HG03469 (cell line): ENCODE results near the gene TUBD1.
"Not testable (repeated sequence)": the region's sequence is repeated elsewhere in the genome, so short reads cannot be mapped to it uniquely, and the experiment has no call there.

Experiments
- ATAC-seq: cut with Tn5 transposase; IDR thresholded peaks from one replicate; pipeline ENCODE4 v1.9.1; 2021; ENCODE audit warnings: mild to moderate bottlenecking, moderate library complexity, moderate number of reproducible peaks; ENCODE audit not compliant: unreplicated experiment

TUBD1 gene

DNA sequence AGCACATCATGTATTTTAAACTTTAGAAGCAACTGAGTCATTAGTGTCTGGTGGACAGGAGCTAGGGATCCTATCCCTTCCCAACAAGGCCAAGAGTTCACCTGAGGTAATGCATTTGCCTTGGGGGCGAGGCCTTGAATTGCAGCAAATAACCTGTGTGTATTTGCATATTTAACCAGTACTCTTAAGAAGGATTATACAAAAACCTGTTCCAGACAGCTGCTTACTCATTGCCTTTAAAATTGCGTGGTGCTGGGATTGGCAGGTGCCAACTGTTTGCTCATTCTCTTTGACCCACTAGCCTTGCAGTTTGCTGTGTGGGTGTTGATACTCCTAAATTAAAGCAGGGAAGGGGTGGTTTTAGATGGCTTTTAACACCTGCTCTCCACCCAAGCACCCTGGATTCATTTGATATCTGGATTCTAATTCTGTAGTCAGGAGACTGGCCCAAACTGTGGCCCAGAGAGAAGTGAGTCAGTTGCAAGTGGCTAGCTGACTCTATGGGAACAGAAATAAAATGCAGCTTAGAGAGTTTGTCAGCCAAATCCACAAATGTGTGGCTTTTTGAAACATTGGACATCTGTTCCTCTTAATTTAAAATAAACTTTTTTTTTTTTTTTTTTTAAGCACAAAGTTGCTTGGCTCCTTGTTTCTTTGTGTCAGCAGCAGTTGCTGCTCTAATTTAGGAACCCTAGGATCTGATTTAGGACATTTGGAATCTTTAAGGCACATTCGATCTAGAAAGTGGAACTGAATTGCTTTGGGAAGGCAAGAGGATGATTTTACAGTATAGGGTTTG, 46.9 kb downstream of the TUBD1 start:
- ATAC-seq = no peak

DNA sequence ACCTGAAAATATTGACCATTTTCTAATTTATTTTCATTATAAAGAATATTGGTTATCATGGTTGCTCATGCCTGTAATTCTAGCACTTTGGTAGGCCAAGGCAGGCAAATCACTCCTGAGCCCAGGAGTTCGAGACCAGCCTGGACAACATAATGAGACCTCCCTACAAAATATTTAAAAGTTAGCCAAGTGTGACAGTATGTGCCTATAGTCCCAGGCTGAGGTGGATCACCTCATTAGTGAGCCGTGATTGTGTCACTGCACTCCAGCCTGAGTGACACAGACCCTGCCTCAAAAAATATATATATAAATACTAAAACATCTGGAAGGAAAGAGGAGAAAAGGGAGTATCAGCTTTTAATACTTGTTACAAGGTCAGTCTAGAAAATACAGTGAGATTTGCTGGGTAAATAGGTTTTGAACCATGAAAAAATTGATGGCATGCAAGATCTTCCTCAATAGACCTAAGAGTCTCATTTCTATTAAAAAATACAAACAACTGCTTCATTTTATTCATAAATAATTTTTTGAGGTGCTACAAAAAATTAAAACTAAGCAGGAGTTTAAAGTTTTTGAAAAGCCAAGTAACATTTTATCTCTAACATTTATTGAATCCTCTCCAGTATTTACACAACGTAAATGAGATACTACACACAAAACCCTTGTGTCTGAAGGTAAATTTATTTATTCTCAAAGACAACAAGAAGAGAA, 47.7 kb downstream of the TUBD1 start:
- no peak for ATAC-seq

GRCh38 chr17:59842901-59843652, 49.7 kb downstream of the TUBD1 start:
- ATAC-seq = peak; percentile 33

DNA sequence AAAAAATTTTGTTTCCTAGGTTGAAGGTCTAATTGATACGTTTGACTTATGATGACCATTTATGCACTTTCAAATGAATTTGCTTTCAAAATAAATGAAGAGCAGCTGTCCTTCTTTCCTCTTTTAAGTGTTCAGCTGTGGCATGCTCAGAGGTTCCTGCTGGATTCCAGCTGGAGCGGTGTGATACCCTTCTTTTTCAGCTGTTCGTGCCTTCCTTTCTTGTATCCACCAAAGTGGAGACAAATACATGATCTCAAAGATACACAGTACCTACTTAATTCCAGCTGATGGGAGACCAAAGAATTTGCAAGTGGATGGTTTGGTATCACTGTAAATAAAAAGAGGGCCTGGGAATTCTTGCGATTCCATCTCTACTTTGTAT, 50.9 kb downstream of the TUBD1 start:
- ATAC-seq = not testable (repeated sequence)

- ATAC-seq = not testable (repeated sequence)
Measured at GRCh38 chr17:59841091-59841881, 51.5 kb downstream of the TUBD1 start.

- no peak for ATAC-seq
Measured at GRCh38 chr17:59840329-59841090, 52.2 kb downstream of the TUBD1 start.

DNA sequence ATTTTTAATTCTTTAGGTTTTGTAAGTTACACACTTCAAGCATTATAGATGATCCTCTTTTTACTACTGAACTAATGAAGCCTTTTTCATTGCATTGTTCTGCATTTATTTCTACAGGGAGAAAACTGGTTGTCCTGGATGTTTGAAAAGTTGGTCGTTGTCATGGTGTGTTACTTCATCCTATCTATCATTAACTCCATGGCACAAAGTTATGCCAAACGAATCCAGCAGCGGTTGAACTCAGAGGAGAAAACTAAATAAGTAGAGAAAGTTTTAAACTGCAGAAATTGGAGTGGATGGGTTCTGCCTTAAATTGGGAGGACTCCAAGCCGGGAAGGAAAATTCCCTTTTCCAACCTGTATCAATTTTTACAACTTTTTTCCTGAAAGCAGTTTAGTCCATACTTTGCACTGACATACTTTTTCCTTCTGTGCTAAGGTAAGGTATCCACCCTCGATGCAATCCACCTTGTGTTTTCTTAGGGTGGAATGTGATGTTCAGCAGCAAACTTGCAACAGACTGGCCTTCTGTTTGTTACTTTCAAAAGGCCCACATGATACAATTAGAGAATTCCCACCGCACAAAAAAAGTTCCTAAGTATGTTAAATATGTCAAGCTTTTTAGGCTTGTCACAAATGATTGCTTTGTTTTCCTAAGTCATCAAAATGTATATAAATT, 53.0 kb downstream of the TUBD1 start:
- no peak for ATAC-seq

- no peak for ATAC-seq
Measured at GRCh38 chr17:59838052-59838916, 54.5 kb downstream of the TUBD1 start.

- peak; percentile 60 for ATAC-seq
Measured at GRCh38 chr17:59837308-59838051, 55.3 kb downstream of the TUBD1 start.

DNA sequence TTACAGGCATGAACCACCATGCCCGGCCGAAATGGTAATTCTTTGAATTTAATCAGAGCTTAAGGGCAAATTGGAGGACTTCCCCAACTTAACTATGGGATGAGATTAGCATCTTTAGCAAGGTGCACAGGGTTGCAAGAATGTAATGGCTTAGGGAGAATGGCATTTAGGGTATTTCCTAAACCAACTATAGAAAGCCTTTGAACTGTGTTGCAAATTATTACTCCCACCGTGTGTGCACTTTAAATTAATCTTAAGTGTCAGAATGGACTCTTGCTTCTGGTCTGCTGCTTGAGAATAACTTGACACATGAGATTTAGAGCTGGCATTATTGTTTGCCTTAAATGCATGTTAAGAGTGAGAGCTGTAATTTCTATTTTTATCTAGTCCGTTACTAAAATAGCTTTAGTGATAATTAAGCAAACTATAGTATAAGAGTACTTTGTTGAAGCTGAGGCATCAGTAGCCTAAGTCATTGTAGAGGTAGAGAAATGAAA, 59.8 kb downstream of the TUBD1 start:
- no peak for ATAC-seq

GRCh38 chr17:59830846-59831486, 61.8 kb downstream of the TUBD1 start:
- no peak for ATAC-seq

DNA sequence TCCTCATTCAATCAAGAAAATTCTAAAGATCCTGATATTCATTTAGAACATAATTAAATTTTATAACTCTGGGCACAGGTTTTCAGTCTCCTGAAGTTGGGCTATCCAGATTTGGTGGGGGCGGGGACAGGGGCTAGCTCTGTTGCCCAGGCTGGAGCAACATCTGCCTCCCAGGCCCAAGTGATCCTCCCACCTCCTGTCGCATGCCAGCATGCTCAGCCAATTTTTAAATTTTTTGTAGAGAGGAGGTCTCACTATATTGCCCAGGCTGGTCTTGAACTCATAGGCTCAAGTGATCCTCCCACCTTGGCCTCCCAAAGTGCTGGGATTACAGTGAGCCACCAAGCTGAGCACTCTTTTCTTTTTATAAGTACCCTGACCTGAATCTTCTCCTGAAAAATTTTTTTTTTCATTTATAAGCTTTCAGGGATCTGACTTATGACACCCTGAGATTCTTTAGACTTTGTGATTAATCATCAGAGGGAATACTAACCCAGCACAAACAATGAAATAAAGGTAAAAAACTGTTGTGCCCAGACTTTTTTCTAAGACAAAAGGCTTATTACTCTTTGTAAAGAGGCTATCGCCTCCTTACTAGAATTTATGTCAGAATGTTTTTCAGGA, 62.6 kb downstream of the TUBD1 start:
- ATAC-seq = no peak

- ATAC-seq = peak; percentile 60
Measured at GRCh38 chr17:59829217-59830006, 63.3 kb downstream of the TUBD1 start.

GRCh38 chr17:59828819-59829216, 63.9 kb downstream of the TUBD1 start:
- ATAC-seq = not testable (repeated sequence)

DNA sequence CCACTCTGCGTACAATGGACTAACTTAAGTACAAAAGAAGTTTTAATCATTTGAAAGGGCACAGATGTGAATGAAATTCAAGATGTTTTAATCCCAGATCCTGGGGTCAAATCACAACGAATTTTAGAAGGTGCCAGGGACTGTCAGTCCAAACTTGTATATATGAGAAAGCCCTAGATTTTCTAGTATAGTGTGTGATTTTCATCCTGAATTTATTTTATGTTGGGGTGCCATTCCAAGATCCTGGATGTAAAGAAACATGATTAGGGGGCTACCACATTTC, 64.3 kb downstream of the TUBD1 start:
- no peak for ATAC-seq
